ENCODE data around the gene RXFP3.

RXFP3 gene

GRCh38 chr5:33976307-33976706 is 40.1 kb downstream of the RXFP3 start:
- no peak overlapping the region for H3K4me3 Mint-ChIP-seq

GRCh38 chr5:33978306-33978705 is 42.1 kb downstream of the RXFP3 start:
- no peak overlapping the region for H3K4me3 Mint-ChIP-seq
- no peaks in the 10 kb centered on the region for H3K9me3 Mint-ChIP-seq
- peaks cover 25% of the 10 kb centered on the region for H3K4me1 Mint-ChIP-seq
- no peaks in the 10 kb centered on the region for H3K36me3 Mint-ChIP-seq (ENCODE audit: low read depth)
- no peak for TF ChIP-seq CTCF (IDR thresholded peaks at IDR 0.05; ENCODE audit: unreplicated experiment in 3 of 3)
- no peak overlapping the region for H3K27ac Mint-ChIP-seq
- H3K27me3 Mint-ChIP-seq (ENCODE audit: low read depth) = no peaks in the 10 kb centered on the region

More at GRCh38 chr5:33976307-33976706, 40.1 kb downstream of the RXFP3 start:
- no peaks in the 10 kb centered on the region for H3K9me3 Mint-ChIP-seq
- TF ChIP-seq CTCF (IDR thresholded peaks at IDR 0.05; ENCODE audit: unreplicated experiment in 3 of 3) = no peak
- no peaks in the 10 kb centered on the region for H3K36me3 Mint-ChIP-seq (ENCODE audit: low read depth)
- peak overlapping the region in 2 of 3 experiments; percentile 34 to 72 for H3K27ac Mint-ChIP-seq
- H3K27me3 Mint-ChIP-seq (ENCODE audit: low read depth) = no peaks in the 10 kb centered on the region
- H3K4me1 Mint-ChIP-seq = peaks cover 25% of the 10 kb centered on the region

- no peak overlapping the region for H3K4me3 Mint-ChIP-seq
- TF ChIP-seq CTCF (IDR thresholded peaks at IDR 0.05; ENCODE audit: unreplicated experiment in 3 of 3) = no peak
- peaks cover 14% of the 10 kb centered on the region for H3K4me1 Mint-ChIP-seq
- no peak overlapping the region for H3K27ac Mint-ChIP-seq
- no peaks in the 10 kb centered on the region for H3K27me3 Mint-ChIP-seq (ENCODE audit: low read depth)
- H3K9me3 Mint-ChIP-seq = no peaks in the 10 kb centered on the region
- no peaks in the 10 kb centered on the region for H3K36me3 Mint-ChIP-seq (ENCODE audit: low read depth)
Observed at GRCh38 chr5:33980030-33980429, 43.8 kb downstream of the RXFP3 start.

GRCh38 chr5:33981408-33982162 is 45.4 kb downstream of the RXFP3 start:
- no peak overlapping the region for H3K4me3 Mint-ChIP-seq
- no peak overlapping the region for H3K27ac Mint-ChIP-seq
- no peaks in the 10 kb centered on the region for H3K27me3 Mint-ChIP-seq (ENCODE audit: low read depth)
- no peaks in the 10 kb centered on the region for H3K36me3 Mint-ChIP-seq (ENCODE audit: low read depth)
- H3K4me1 Mint-ChIP-seq = no peaks in the 10 kb centered on the region
- TF ChIP-seq CTCF (IDR thresholded peaks at IDR 0.05; ENCODE audit: unreplicated experiment in 3 of 3) = no peak
- H3K9me3 Mint-ChIP-seq = no peaks in the 10 kb centered on the region

- H3K4me3 Mint-ChIP-seq = no peak overlapping the region
- peaks cover 18% of the 10 kb centered on the region for H3K36me3 Mint-ChIP-seq (ENCODE audit: low read depth)
- H3K27ac Mint-ChIP-seq = no peak overlapping the region
- H3K9me3 Mint-ChIP-seq = no peaks in the 10 kb centered on the region
- TF ChIP-seq CTCF (IDR thresholded peaks at IDR 0.05; ENCODE audit: unreplicated experiment in 3 of 3) = no peak
- no peaks in the 10 kb centered on the region for H3K4me1 Mint-ChIP-seq
- no peaks in the 10 kb centered on the region for H3K27me3 Mint-ChIP-seq (ENCODE audit: low read depth)
Observed at GRCh38 chr5:33984178-33984577, 48.0 kb downstream of the RXFP3 start.

- Mint-ChIP-seq H3K4me1 (no peaks in the 10 kb centered on the region), H3K27me3 (ENCODE audit: low read depth) (no peaks in the 10 kb centered on the region), H3K36me3 (ENCODE audit: low read depth) (peaks cover 21% of the 10 kb centered on the region), H3K9me3 (no peaks in the 10 kb centered on the region), H3K4me3 (no peak within 1 kb of the TSS), H3K27ac (no peak within 1 kb of the TSS)
- TF ChIP-seq CTCF (IDR thresholded peaks at IDR 0.05; ENCODE audit: unreplicated experiment in 3 of 3) = no peak
Observed at GRCh38 chr5:33984671-33985124, 48.5 kb downstream of the RXFP3 start, which contains the start of gene SLC45A2. Gene SLC45A2 (minus strand): TSS chr5:33984693. CDS start chr5:33984583, 110 bp downstream.
